HG03135 (cell line): ENCODE results near the gene CDCA5.

Experiments
- ATAC-seq: cut with Tn5 transposase; IDR thresholded peaks from one replicate; pipeline ENCODE4 v1.9.1; 2021; ENCODE audit warnings: mild to moderate bottlenecking, moderate library complexity; ENCODE audit not compliant: unreplicated experiment

The CDCA5 gene

GRCh38 chr11:65107751-65108468 is 24.1 kb upstream of the CDCA5 start:
- no peak for ATAC-seq

GRCh38 chr11:65107078-65107477 is 23.2 kb upstream of the CDCA5 start:
- no peak for ATAC-seq

GRCh38 chr11:65104628-65105027 is 20.8 kb upstream of the CDCA5 start:
- no peak for ATAC-seq

- ATAC-seq, result no peak
Measured at GRCh38 chr11:65103476-65103875, 19.6 kb upstream of the CDCA5 start.

GRCh38 chr11:65102142-65103095 is 18.6 kb upstream of the CDCA5 start:
- ATAC-seq, result no peak

GRCh38 chr11:65100674-65101350 is 17.0 kb upstream of the CDCA5 start:
- no peak for ATAC-seq

GRCh38 chr11:65096926-65097325 is 13.1 kb upstream of the CDCA5 start:
- no peak for ATAC-seq

- ATAC-seq, result peak; percentile 89
Measured at GRCh38 chr11:65095974-65096806, 12.3 kb upstream of the CDCA5 start, which contains the start of gene VPS51. TSS of gene VPS51 (plus strand) at chr11:65096214. CDS start at chr11:65096251, 37 bp downstream.

- ATAC-seq, result no peak
Measured at GRCh38 chr11:65095427-65095826, 11.6 kb upstream of the CDCA5 start.

- no peak for ATAC-seq
Measured at GRCh38 chr11:65090628-65091027, 6.8 kb upstream of the CDCA5 start.

- ATAC-seq, result no peak
Measured at GRCh38 chr11:65089621-65090020, 5.8 kb upstream of the CDCA5 start.

- no peak for ATAC-seq
Measured at GRCh38 chr11:65087827-65088226, 4.0 kb upstream of the CDCA5 start.

GRCh38 chr11:65087216-65087615 is 3.4 kb upstream of the CDCA5 start:
- ATAC-seq, result no peak

GRCh38 chr11:65086809-65087208 is 3.0 kb upstream of the CDCA5 start:
- ATAC-seq, result no peak

GRCh38 chr11:65085446-65085845 is 1.6 kb upstream of the CDCA5 start:
- ATAC-seq, result no peak

- ATAC-seq, result peak; percentile 3
Measured at GRCh38 chr11:65084598-65085375, 947 bp upstream of the CDCA5 start.

- peak; percentile 13 for ATAC-seq
Measured at GRCh38 chr11:65083134-65083833, 556 bp downstream of the CDCA5 start.

- no peak for ATAC-seq
Measured at GRCh38 chr11:65078786-65079342, 5.0 kb downstream of the CDCA5 start.

GRCh38 chr11:65078151-65078550 is 5.7 kb downstream of the CDCA5 start:
- ATAC-seq, result no peak
